NCI-H82 treated with DMSO at 0.1 percent for 48 hours (cell line): ENCODE results near the gene PACRGL.
A peak's percentile ranks its signal among the peaks of the same experiment; 100 is the strongest.
"Not testable (repeated sequence)": the region's sequence is repeated elsewhere in the genome, so short reads cannot be mapped to it uniquely, and the experiment has no call there.

Source experiments
- DNase-seq: peaks from one replicate; lab custom pipeline; 2025; ENCODE audit not compliant: unreplicated experiment; lab: John Stamatoyannopoulos, UW

The PACRGL gene

GRCh38 chr4:20723019-20723418 lies 22.8 kb downstream of the PACRGL start:
- no peak for DNase-seq

- DNase-seq, result no peak
These were observed 23.2 kb downstream of the PACRGL start for GRCh38 chr4:20723463-20723862.

- DNase-seq, result no peak
These were observed 24.7 kb downstream of the PACRGL start for GRCh38 chr4:20724915-20725314.

- no peak for DNase-seq
These were observed 35.7 kb downstream of the PACRGL start for GRCh38 chr4:20735931-20736330.

GRCh38 chr4:20746000-20746399 lies 45.7 kb downstream of the PACRGL start:
- DNase-seq, result not testable (repeated sequence)

- no peak for DNase-seq
These were observed 52.4 kb downstream of the PACRGL start for GRCh38 chr4:20752641-20753040.

GRCh38 chr4:20754036-20754435 lies 53.8 kb downstream of the PACRGL start:
- DNase-seq, result no peak

GRCh38 chr4:20760053-20760452 lies 59.8 kb downstream of the PACRGL start:
- DNase-seq, result no peak

- no peak for DNase-seq
These were observed 61.1 kb downstream of the PACRGL start for GRCh38 chr4:20761382-20761781.

- DNase-seq, result no peak
These were observed 61.6 kb downstream of the PACRGL start for GRCh38 chr4:20761826-20762225.

- no peak for DNase-seq
These were observed 64.2 kb downstream of the PACRGL start for GRCh38 chr4:20764366-20764992.

- DNase-seq, result peak; percentile 39
These were observed 73.1 kb downstream of the PACRGL start for GRCh38 chr4:20773144-20773997.

GRCh38 chr4:20778896-20779295 lies 78.6 kb downstream of the PACRGL start:
- no peak for DNase-seq

- DNase-seq, result not testable (repeated sequence)
These were observed 82.9 kb downstream of the PACRGL start for GRCh38 chr4:20783134-20783533.

- DNase-seq, result peak; percentile 7
These were observed 87.8 kb downstream of the PACRGL start for GRCh38 chr4:20787940-20788665.
